SH-SY5Y (cell line): ENCODE results near the gene LGR5.

ENCODE experiments used
- GATA2 ChIP-seq: IDR thresholded peaks from 2 replicates; pipeline ENCODE4 v1.6.1; 2011; ENCODE audit warnings: mild to moderate bottlenecking, low read depth, low read length
- GATA3 ChIP-seq: IDR thresholded peaks from 2 replicates; pipeline ENCODE4 v1.6.1; 2011; ENCODE audit warnings: low read depth, mild to moderate bottlenecking, low read length, moderate library complexity

- TF ChIP-seq GATA2 (no peak), GATA3 (no peak)
These were observed 111.9 kb downstream of the LGR5 start for GRCh38 chr12:71551529-71551928.
